Smooth muscle cell (in vitro differentiated cells): Measurements from ENCODE around the gene TTC21A. TPM values are rescaled to one million over a fixed set of nuclear protein-coding genes. Genes with fewer than 3 reads are reported as not detected.
"Not testable (repeated sequence)": the region's sequence is repeated elsewhere in the genome, so short reads cannot be mapped to it uniquely, and the experiment has no call there.

Source experiments
- DNase-seq: peaks from one replicate; lab custom pipeline; 2025; ENCODE audit not compliant: unreplicated experiment; lab: John Stamatoyannopoulos, UW
- H2AFZ ChIP-seq: fragments of 200-600 bp; sonication (generic); 2 replicates; pipeline ENCODE4 v1.6.0; 2016; ENCODE audit warnings: antibody characterized with exemption, low read depth, mild to moderate bottlenecking
- H3F3A ChIP-seq: fragments of 200-600 bp; sonication (generic); 2 replicates; pipeline ENCODE4 v1.6.0; 2017; ENCODE audit warnings: antibody characterized with exemption, low read depth
- H3K27ac ChIP-seq: fragments of 200-600 bp; sonication (generic); 2 replicates; pipeline ENCODE4 v1.5.1; 2016; ENCODE audit warnings: low read depth, mild to moderate bottlenecking
- H3K27me3 ChIP-seq: fragments of 200-600 bp; sonication (generic); 2 replicates; pipeline ENCODE4 v1.6.1; 2016; ENCODE audit warnings: low read depth, mild to moderate bottlenecking
- H3K36me3 ChIP-seq: fragments of 200-600 bp; sonication (generic); 2 replicates; pipeline ENCODE4 v1.5.1; 2016; ENCODE audit warnings: low read depth
- H3K4me1 ChIP-seq: fragments of 200-600 bp; sonication (generic); 2 replicates; pipeline ENCODE4 v1.5.1; 2016; ENCODE audit warnings: low read depth
- H3K4me2 ChIP-seq: fragments of 200-600 bp; sonication (generic); 2 replicates; pipeline ENCODE4 v1.6.0; 2016; ENCODE audit warnings: mild to moderate bottlenecking
- H3K4me3 ChIP-seq: fragments of 200-600 bp; sonication (generic); 2 replicates; pipeline ENCODE4 v1.5.1; 2016; ENCODE audit warnings: mild to moderate bottlenecking
- H3K79me2 ChIP-seq: fragments of 200-600 bp; sonication (generic); 2 replicates; pipeline ENCODE4 v1.6.0; 2016; ENCODE audit warnings: low read depth, mild to moderate bottlenecking
- H3K9ac ChIP-seq: fragments of 200-600 bp; sonication (generic); 2 replicates; pipeline ENCODE4 v1.6.0; 2016; ENCODE audit warnings: low read depth
- H3K9me3 ChIP-seq: fragments of 200-600 bp; sonication (generic); replicated peaks from 2 replicates; pipeline ENCODE4 v1.5.1; 2016; ENCODE audit warnings: low read depth
- H4K20me1 ChIP-seq: fragments of 200-600 bp; sonication (generic); 2 replicates; pipeline ENCODE4 v1.6.0; 2016; ENCODE audit warnings: low read depth
- CTCF ChIP-seq: fragments of 200-600 bp; sonication (generic); IDR thresholded peaks from 2 replicates; pipeline ENCODE4 v1.5.1; 2017; ENCODE audit warnings: borderline replicate concordance, mild to moderate bottlenecking, antibody characterized with exemption; ENCODE audit not compliant: insufficient read depth, poor library complexity, severe bottlenecking
- WGBS: methylation state at CpG from one replicate; pipeline ENCODE4 v1.1.7; 2016; ENCODE audit warnings: low lambda C conversion rate; 5-methylcytosine and 5-hydroxymethylcytosine counted together
- polyA plus RNA-seq: library from polyadenylated mRNA; unstranded; fragments of >200 nt; fragmentation: Nextera tagmentation; extraction: Ambion mirVana; gene quantifications from 2 replicates; pipeline ENCODE4 v1.2.1, GENCODE V29; 2016
- total RNA-seq: library from RNA; depleted of rRNA; stranded (reverse); fragments of >200 nt; gene quantifications from 2 replicates; pipeline ENCODE4 v1.2.3, GENCODE V29; 2014

Gene TTC21A
- total RNA-seq, result 1.7 and 2.3 TPM in 2 replicates
- polyA plus RNA-seq, result 10.2 and 10.6 TPM in 2 replicates

- under 1% methylated on average over 73 of the region's 74 CpGs for WGBS
- peak within 1 kb of the TSS; percentile 69 for H2AFZ ChIP-seq
- TF ChIP-seq CTCF, result no peak
- DNase-seq, result peak; percentile 65
- H4K20me1 ChIP-seq, result peaks cover 43% of the 10 kb centered on the region
- H3F3A ChIP-seq, result no peaks in the 10 kb centered on the region
- H3K36me3 ChIP-seq, result no peaks in the 10 kb centered on the region
- H3K4me1 ChIP-seq, result peaks cover 15% of the 10 kb centered on the region
- no peaks in the 10 kb centered on the region for H3K9me3 ChIP-seq
- no peaks in the 10 kb centered on the region for H3K27me3 ChIP-seq
- H3K4me3 ChIP-seq, result peak within 1 kb of the TSS; percentile 98
- H3K27ac ChIP-seq, result peak within 1 kb of the TSS; percentile 92
- H3K4me2 ChIP-seq, result peak within 1 kb of the TSS; percentile 98
- peaks cover 43% of the 10 kb centered on the region for H3K79me2 ChIP-seq
- H3K9ac ChIP-seq, result peak within 1 kb of the TSS; percentile 95
These were observed at the start of gene TTC21A, which contains the start of gene GORASP1 for GRCh38 chr3:39107388-39108199. Gene TTC21A (plus strand): TSS chr3:39107680. CDS start chr3:39107838, 158 bp downstream. Gene GORASP1 (minus strand): TSS chr3:39107627. CDS start chr3:39107541, 86 bp downstream.

GRCh38 chr3:39061228-39061627 is 46.3 kb upstream of the TTC21A start:
- not testable (repeated sequence) for H3K9me3 ChIP-seq, H3K36me3 ChIP-seq, H3K9ac ChIP-seq, H3F3A ChIP-seq, DNase-seq, H3K27ac ChIP-seq, H3K4me3 ChIP-seq, H3K4me2 ChIP-seq, H3K27me3 ChIP-seq, H2AFZ ChIP-seq, H3K4me1 ChIP-seq
- Histone ChIP-seq H3K79me2 (peaks cover 57% of the 10 kb centered on the region), H4K20me1 (peaks cover 76% of the 10 kb centered on the region)
- WGBS, result 97% methylated on average over 2 of the region's 2 CpGs

GRCh38 chr3:39062180-39062579 is 45.3 kb upstream of the TTC21A start:
- Histone ChIP-seq H3K36me3 (no peaks in the 10 kb centered on the region), H3F3A (no peaks in the 10 kb centered on the region), H3K27ac (no peak overlapping the region), H3K27me3 (no peaks in the 10 kb centered on the region), H3K4me2 (no peak overlapping the region), H2AFZ (no peak overlapping the region), H3K9ac (no peak overlapping the region), H3K9me3 (no peaks in the 10 kb centered on the region), H4K20me1 (peaks cover 76% of the 10 kb centered on the region), H3K4me1 (no peaks in the 10 kb centered on the region), H3K4me3 (no peak overlapping the region), H3K79me2 (peaks cover 47% of the 10 kb centered on the region)
- WGBS, result 69% methylated on average over 1 of the region's 1 CpG
- no peak for DNase-seq
- no peak for TF ChIP-seq CTCF

- WGBS, result 96% methylated on average over 3 of the region's 3 CpGs
- Histone ChIP-seq H3K9me3 (no peaks in the 10 kb centered on the region), H3K4me3 (no peak overlapping the region), H3K79me2 (peaks cover 38% of the 10 kb centered on the region), H3K27me3 (no peaks in the 10 kb centered on the region), H3K9ac (no peak overlapping the region), H3K4me1 (no peaks in the 10 kb centered on the region), H4K20me1 (peaks cover 72% of the 10 kb centered on the region), H3K27ac (no peak overlapping the region), H2AFZ (no peak overlapping the region), H3F3A (no peaks in the 10 kb centered on the region), H3K4me2 (no peak overlapping the region), H3K36me3 (no peaks in the 10 kb centered on the region)
- TF ChIP-seq CTCF, result no peak
- no peak for DNase-seq
These were observed 44.3 kb upstream of the TTC21A start for GRCh38 chr3:39063143-39063542.
